ENCODE results near the gene PPFIA2.

The PPFIA2 gene

GRCh38 chr12:81249976-81250375 is 509.2 kb downstream of the PPFIA2 start:
- TF ChIP-seq CTCF (IDR thresholded peaks at IDR 0.05; ENCODE audit: low read depth, low read length), result no peak
- no peak for DNase-seq (ENCODE audit: extremely low read depth, low read depth)

GRCh38 chr12:81245907-81246570 is 513.1 kb downstream of the PPFIA2 start:
- DNase-seq (ENCODE audit: extremely low read depth, low read depth), result no peak
- TF ChIP-seq CTCF (IDR thresholded peaks at IDR 0.05; ENCODE audit: low read depth, low read length), result no peak

GRCh38 chr12:81245458-81245857 is 513.7 kb downstream of the PPFIA2 start:
- TF ChIP-seq CTCF (IDR thresholded peaks at IDR 0.05; ENCODE audit: low read depth, low read length), result no peak
- DNase-seq (ENCODE audit: extremely low read depth, low read depth), result no peak

- no peak for DNase-seq (ENCODE audit: extremely low read depth, low read depth)
- no peak for TF ChIP-seq CTCF (IDR thresholded peaks at IDR 0.05; ENCODE audit: low read depth, low read length)
Observed at GRCh38 chr12:81231574-81232368, 527.4 kb downstream of the PPFIA2 start.

GRCh38 chr12:81229759-81230158 is 529.4 kb downstream of the PPFIA2 start:
- DNase-seq (ENCODE audit: extremely low read depth, low read depth), result no peak
- no peak for TF ChIP-seq CTCF (IDR thresholded peaks at IDR 0.05; ENCODE audit: low read depth, low read length)

GRCh38 chr12:81224626-81225025 is 534.5 kb downstream of the PPFIA2 start:
- no peak for DNase-seq (ENCODE audit: extremely low read depth, low read depth)
- no peak for TF ChIP-seq CTCF (IDR thresholded peaks at IDR 0.05; ENCODE audit: low read depth, low read length)

- TF ChIP-seq CTCF (IDR thresholded peaks at IDR 0.05; ENCODE audit: low read depth, low read length), result no peak
- DNase-seq (ENCODE audit: extremely low read depth, low read depth), result no peak
Observed at GRCh38 chr12:81222846-81223592, 536.1 kb downstream of the PPFIA2 start.

Data from AG09319 (cell line).